ENCODE measurements around the gene ZDHHC14.

ZDHHC14 gene

GRCh38 chr6:157493173-157493572 lies 112.2 kb downstream of the ZDHHC14 start:
- no peaks in the 10 kb centered on the region for H3K79me2 ChIP-seq (ENCODE audit: control insufficient read depth, low read length)
- TF ChIP-seq EZH2phosphoT487 (IDR thresholded peaks at IDR 0.05; ENCODE audit: borderline replicate concordance, low read length): no peak
- TF ChIP-seq CTCF (IDR thresholded peaks at IDR 0.05; ENCODE audit: low read depth, low read length, poor library complexity, severe bottlenecking): no peak
- peaks cover 9% of the 10 kb centered on the region for H3K27me3 ChIP-seq (ENCODE audit: control insufficient read depth, low read length)
- no peak overlapping the region for H3K27ac ChIP-seq (ENCODE audit: low read depth, low read length)
- H3K9me2 ChIP-seq (replicated peaks; ENCODE audit: control insufficient read depth, low read length): no peaks in the 10 kb centered on the region
- no peaks in the 10 kb centered on the region for H3F3A ChIP-seq (ENCODE audit: control insufficient read depth, insufficient read depth)
- H3K4me3 ChIP-seq (ENCODE audit: low read length): no peak overlapping the region
- H3K4me2 ChIP-seq (ENCODE audit: low read length): no peak overlapping the region
- H3K9me3 ChIP-seq (ENCODE audit: control insufficient read depth, insufficient read depth, low read length): no peaks in the 10 kb centered on the region
- H4K20me1 ChIP-seq (ENCODE audit: control insufficient read depth, insufficient read depth, low read depth, low read length): no peaks in the 10 kb centered on the region
- H3K4me1 ChIP-seq (ENCODE audit: control insufficient read depth, low read length): peaks cover 7% of the 10 kb centered on the region
- H3K36me3 ChIP-seq (ENCODE audit: control insufficient read depth, low read length): no peaks in the 10 kb centered on the region

GRCh38 chr6:157493576-157493975 lies 112.6 kb downstream of the ZDHHC14 start:
- Histone ChIP-seq H3K36me3 (ENCODE audit: control insufficient read depth, low read length) (no peaks in the 10 kb centered on the region), H3K27ac (ENCODE audit: low read depth, low read length) (no peak overlapping the region), H4K20me1 (ENCODE audit: control insufficient read depth, insufficient read depth, low read depth, low read length) (no peaks in the 10 kb centered on the region), H3K79me2 (ENCODE audit: control insufficient read depth, low read length) (no peaks in the 10 kb centered on the region), H3K4me1 (ENCODE audit: control insufficient read depth, low read length) (peaks cover 9% of the 10 kb centered on the region), H3K9me2 (replicated peaks; ENCODE audit: control insufficient read depth, low read length) (no peaks in the 10 kb centered on the region), H3K9me3 (ENCODE audit: control insufficient read depth, insufficient read depth, low read length) (no peaks in the 10 kb centered on the region), H3F3A (ENCODE audit: control insufficient read depth, insufficient read depth) (no peaks in the 10 kb centered on the region), H3K4me2 (ENCODE audit: low read length) (no peak overlapping the region), H3K27me3 (ENCODE audit: control insufficient read depth, low read length) (peaks cover 9% of the 10 kb centered on the region), H3K4me3 (ENCODE audit: low read length) (no peak overlapping the region)
- no peak for TF ChIP-seq CTCF (IDR thresholded peaks at IDR 0.05; ENCODE audit: low read depth, low read length, poor library complexity, severe bottlenecking)
- TF ChIP-seq EZH2phosphoT487 (IDR thresholded peaks at IDR 0.05; ENCODE audit: borderline replicate concordance, low read length): no peak

DNA sequence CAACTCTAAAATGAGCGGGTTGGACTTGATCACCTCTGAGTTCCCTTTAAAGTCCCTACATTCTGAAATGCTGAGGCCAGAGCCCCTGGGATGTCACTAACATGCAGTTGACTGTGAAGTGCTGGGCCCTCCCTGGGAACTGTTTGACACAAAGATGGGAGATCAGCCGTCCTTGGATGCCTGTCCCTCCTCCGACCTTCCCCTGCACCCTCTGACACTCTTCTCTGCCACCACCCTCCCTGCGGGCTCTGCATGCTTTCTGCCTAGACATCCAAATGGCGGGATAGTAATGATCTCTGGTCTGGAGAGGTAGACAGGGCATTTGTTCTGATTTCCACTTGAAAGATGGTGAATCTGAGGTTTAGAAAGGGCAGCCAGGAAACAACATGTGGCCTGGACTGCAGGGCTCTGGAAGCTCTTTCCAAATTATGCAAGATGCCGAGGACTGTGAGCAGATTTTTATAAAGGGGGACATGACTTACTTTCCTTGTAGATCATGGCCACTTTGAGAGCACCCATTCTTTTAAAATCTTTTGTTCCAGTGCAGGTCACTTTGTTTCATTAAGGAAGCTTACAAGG lies 113.2 kb downstream of the ZDHHC14 start:
- Histone ChIP-seq H3K79me2 (ENCODE audit: control insufficient read depth, low read length) (no peaks in the 10 kb centered on the region), H3K4me1 (ENCODE audit: control insufficient read depth, low read length) (peaks cover 16% of the 10 kb centered on the region), H3K9me3 (ENCODE audit: control insufficient read depth, insufficient read depth, low read length) (no peaks in the 10 kb centered on the region), H4K20me1 (ENCODE audit: control insufficient read depth, insufficient read depth, low read depth, low read length) (no peaks in the 10 kb centered on the region), H3K27me3 (ENCODE audit: control insufficient read depth, low read length) (peaks cover 9% of the 10 kb centered on the region), H3K27ac (ENCODE audit: low read depth, low read length) (no peak overlapping the region), H3K4me3 (ENCODE audit: low read length) (no peak overlapping the region), H3K9me2 (replicated peaks; ENCODE audit: control insufficient read depth, low read length) (no peaks in the 10 kb centered on the region), H3K36me3 (ENCODE audit: control insufficient read depth, low read length) (no peaks in the 10 kb centered on the region), H3K4me2 (ENCODE audit: low read length) (no peak overlapping the region), H3F3A (ENCODE audit: control insufficient read depth, insufficient read depth) (no peaks in the 10 kb centered on the region)
- TF ChIP-seq CTCF (IDR thresholded peaks at IDR 0.05; ENCODE audit: low read depth, low read length, poor library complexity, severe bottlenecking) (no peak), EZH2phosphoT487 (IDR thresholded peaks at IDR 0.05; ENCODE audit: borderline replicate concordance, low read length) (no peak)
